ENCODE measurements around the gene WASF2.
A peak's percentile ranks its signal among the peaks of the same experiment; 100 is the strongest.
"Not testable (repeated sequence)": the region's sequence is repeated elsewhere in the genome, so short reads cannot be mapped to it uniquely, and the experiment has no call there.

- TF ChIP-seq, protein P1, sequence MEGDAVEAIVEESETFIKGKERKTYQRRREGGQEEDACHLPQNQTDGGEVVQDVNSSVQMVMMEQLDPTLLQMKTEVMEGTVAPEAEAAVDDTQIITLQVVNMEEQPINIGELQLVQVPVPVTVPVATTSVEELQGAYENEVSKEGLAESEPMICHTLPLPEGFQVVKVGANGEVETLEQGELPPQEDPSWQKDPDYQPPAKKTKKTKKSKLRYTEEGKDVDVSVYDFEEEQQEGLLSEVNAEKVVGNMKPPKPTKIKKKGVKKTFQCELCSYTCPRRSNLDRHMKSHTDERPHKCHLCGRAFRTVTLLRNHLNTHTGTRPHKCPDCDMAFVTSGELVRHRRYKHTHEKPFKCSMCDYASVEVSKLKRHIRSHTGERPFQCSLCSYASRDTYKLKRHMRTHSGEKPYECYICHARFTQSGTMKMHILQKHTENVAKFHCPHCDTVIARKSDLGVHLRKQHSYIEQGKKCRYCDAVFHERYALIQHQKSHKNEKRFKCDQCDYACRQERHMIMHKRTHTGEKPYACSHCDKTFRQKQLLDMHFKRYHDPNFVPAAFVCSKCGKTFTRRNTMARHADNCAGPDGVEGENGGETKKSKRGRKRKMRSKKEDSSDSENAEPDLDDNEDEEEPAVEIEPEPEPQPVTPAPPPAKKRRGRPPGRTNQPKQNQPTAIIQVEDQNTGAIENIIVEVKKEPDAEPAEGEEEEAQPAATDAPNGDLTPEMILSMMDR (IDR thresholded peaks at IDR 0.05), result not testable (repeated sequence)
- peak; percentile 24 for TF ChIP-seq POLR2AphosphoS5 (IDR thresholded peaks at IDR 0.05)
- not testable (repeated sequence) for TF ChIP-seq POLR2A (IDR thresholded peaks at IDR 0.05)
Measured at GRCh38 chr1:27406791-27407190, 83.2 kb downstream of the WASF2 start.
